HFFc6 (cell line): ENCODE data around the gene RNF223. TPM values are rescaled to one million over a fixed set of nuclear protein-coding genes. Genes with fewer than 3 reads are reported as not detected.
A peak's percentile ranks its signal among the peaks of the same experiment; 100 is the strongest.

ENCODE experiments used
- DNase-seq: peaks from one replicate; pipeline ENCODE4 v3.0.0-alpha.2; 2018
- H3K27ac Mint-ChIP-seq: 2 replicates; pipeline ENCODE4 v1.8.0; 2020; ENCODE audit warnings: mild to moderate bottlenecking, mixed read lengths
- H3K27me3 Mint-ChIP-seq: 2 replicates; pipeline ENCODE4 v1.8.0; 2021; ENCODE audit warnings: mild to moderate bottlenecking, moderate library complexity, mixed read lengths; ENCODE audit not compliant: insufficient read depth
- H3K36me3 Mint-ChIP-seq: 2 replicates; pipeline ENCODE4 v1.8.0; 2021; ENCODE audit warnings: low read depth, mixed read lengths
- H3K4me1 Mint-ChIP-seq: 2 replicates; pipeline ENCODE4 v1.8.0; 2020; ENCODE audit warnings: low read depth, mixed read lengths
- H3K4me3 Mint-ChIP-seq: 2 replicates; pipeline ENCODE4 v1.8.0; 2020; ENCODE audit warnings: mild to moderate bottlenecking, moderate library complexity, mixed read lengths
- H3K9me3 Mint-ChIP-seq: 2 replicates; pipeline ENCODE4 v1.8.0; 2020; ENCODE audit warnings: mild to moderate bottlenecking, mixed read lengths
- CTCF ChIP-seq: fragments of 200-600 bp; sonication (generic); IDR thresholded peaks from 2 replicates; pipeline ENCODE4 v1.5.0; 2021; ENCODE audit warnings: antibody characterized with exemption, mild to moderate bottlenecking
- total RNA-seq, 6 experiments: library from RNA; stranded (reverse); fragmentation: NEBNext Ultra II Directional; extraction: Animal tissue kit (Norgen Biotek cat#: 25700); gene quantifications; 2 replicates in 1 of 6; 3 replicates in 5 of 6; pipeline ENCODE4 v1.2.3, GENCODE V29; 2021

RNF223 gene
- total RNA-seq, 6 experiments from 2014 or later, result not detected

GRCh38 chr1:1063945-1064831, 9.9 kb downstream of the RNF223 start:
- H3K9me3 Mint-ChIP-seq, result no peaks in the 10 kb centered on the region
- no peaks in the 10 kb centered on the region for H3K4me1 Mint-ChIP-seq
- no peak overlapping the region for H3K4me3 Mint-ChIP-seq
- DNase-seq, result peak; percentile 53
- TF ChIP-seq CTCF, result peak; percentile 93
- no peaks in the 10 kb centered on the region for H3K36me3 Mint-ChIP-seq
- no peak overlapping the region for H3K27ac Mint-ChIP-seq
- peaks cover 6% of the 10 kb centered on the region; the same call in 1 of the 2 replicates for H3K27me3 Mint-ChIP-seq

GRCh38 chr1:1063261-1063944, 10.7 kb downstream of the RNF223 start:
- H3K9me3 Mint-ChIP-seq, result no peaks in the 10 kb centered on the region
- H3K36me3 Mint-ChIP-seq, result no peaks in the 10 kb centered on the region
- peaks cover 5% of the 10 kb centered on the region; the same call in 1 of the 2 replicates for H3K4me1 Mint-ChIP-seq
- H3K27me3 Mint-ChIP-seq, result peaks cover 6% of the 10 kb centered on the region
- no peak overlapping the region for H3K4me3 Mint-ChIP-seq
- H3K27ac Mint-ChIP-seq, result no peak overlapping the region
- TF ChIP-seq CTCF, result no peak
- DNase-seq, result no peak

- H3K4me3 Mint-ChIP-seq, result no peak overlapping the region
- no peaks in the 10 kb centered on the region for H3K36me3 Mint-ChIP-seq
- H3K27ac Mint-ChIP-seq, result no peak overlapping the region
- DNase-seq, result no peak
- peaks cover 8% of the 10 kb centered on the region for H3K27me3 Mint-ChIP-seq
- no peak for TF ChIP-seq CTCF
- peaks cover 9% of the 10 kb centered on the region; the same call in 1 of the 2 replicates for H3K4me1 Mint-ChIP-seq
- no peaks in the 10 kb centered on the region for H3K9me3 Mint-ChIP-seq
Measured at GRCh38 chr1:1062348-1063163, 11.6 kb downstream of the RNF223 start.

GRCh38 chr1:1061682-1062345, 12.3 kb downstream of the RNF223 start:
- peaks cover 8% of the 10 kb centered on the region for H3K27me3 Mint-ChIP-seq
- no peak for TF ChIP-seq CTCF
- no peaks in the 10 kb centered on the region for H3K36me3 Mint-ChIP-seq
- no peak overlapping the region for H3K27ac Mint-ChIP-seq
- no peak overlapping the region for H3K4me3 Mint-ChIP-seq
- no peak for DNase-seq
- H3K4me1 Mint-ChIP-seq, result peaks cover 9% of the 10 kb centered on the region; the same call in 1 of the 2 replicates
- H3K9me3 Mint-ChIP-seq, result no peaks in the 10 kb centered on the region
